HG03354 (cell line): ENCODE data around the gene PRRT1B.

Source experiments
- ATAC-seq: cut with Tn5 transposase; IDR thresholded peaks from one replicate; pipeline ENCODE4 v1.9.1; 2021; ENCODE audit warnings: mild to moderate bottlenecking; ENCODE audit not compliant: unreplicated experiment, poor library complexity, severe bottlenecking

The PRRT1B gene

GRCh38 chr9:131591845-131592208 lies 46.5 kb downstream of the PRRT1B start:
- no peak for ATAC-seq

GRCh38 chr9:131593091-131593820 lies 47.9 kb downstream of the PRRT1B start:
- ATAC-seq: no peak

GRCh38 chr9:131593936-131594665 lies 48.8 kb downstream of the PRRT1B start:
- no peak for ATAC-seq

- no peak for ATAC-seq
Observed at GRCh38 chr9:131594906-131595665, 49.8 kb downstream of the PRRT1B start.

- ATAC-seq: no peak
Observed at GRCh38 chr9:131595696-131596429, 50.5 kb downstream of the PRRT1B start.

GRCh38 chr9:131596430-131596743 lies 51.1 kb downstream of the PRRT1B start:
- no peak for ATAC-seq

GRCh38 chr9:131597246-131597645 lies 51.9 kb downstream of the PRRT1B start:
- no peak for ATAC-seq

GRCh38 chr9:131598121-131598520 lies 52.8 kb downstream of the PRRT1B start:
- no peak for ATAC-seq

GRCh38 chr9:131601683-131602181 lies 56.4 kb downstream of the PRRT1B start:
- no peak for ATAC-seq

GRCh38 chr9:131603199-131603598 lies 57.9 kb downstream of the PRRT1B start:
- no peak for ATAC-seq

GRCh38 chr9:131603711-131604439 lies 58.6 kb downstream of the PRRT1B start:
- ATAC-seq: no peak

- no peak for ATAC-seq
Observed at GRCh38 chr9:131605770-131606590, 60.7 kb downstream of the PRRT1B start.

- ATAC-seq: no peak
Observed at GRCh38 chr9:131606896-131607567, 61.7 kb downstream of the PRRT1B start.

GRCh38 chr9:131607591-131607990 lies 62.3 kb downstream of the PRRT1B start:
- ATAC-seq: no peak

GRCh38 chr9:131608493-131609037 lies 63.2 kb downstream of the PRRT1B start:
- no peak for ATAC-seq
